ENCODE measurements around the gene KCNJ15.

DNA sequence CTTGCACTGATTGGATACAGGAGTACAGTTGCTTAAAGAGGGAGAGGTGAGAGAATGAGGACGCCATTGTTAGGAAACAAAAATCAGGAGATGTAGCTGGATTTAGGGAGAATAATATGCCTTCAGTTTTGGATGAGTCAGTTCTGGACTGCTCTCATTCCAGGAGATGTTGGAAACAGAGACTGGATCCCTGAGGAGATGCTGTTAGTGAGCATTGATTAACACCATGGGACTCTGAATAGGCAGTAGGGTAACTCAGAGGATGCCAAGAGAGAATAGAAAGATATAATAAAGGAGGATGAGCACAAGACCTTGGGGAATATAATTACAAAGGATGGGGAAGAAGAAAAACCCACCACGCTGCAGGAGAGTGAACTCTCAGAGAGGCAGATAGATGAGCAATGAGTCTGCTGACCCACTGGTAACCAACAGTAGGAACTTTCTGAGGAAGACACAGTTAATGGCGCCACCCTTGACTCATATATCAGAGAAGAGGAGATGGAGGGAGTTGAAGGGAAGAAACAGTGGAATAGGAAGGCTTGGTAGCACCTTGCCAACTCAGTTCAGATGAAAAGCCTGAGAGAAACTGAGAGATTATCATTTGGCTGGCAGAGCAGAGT, 10.5 kb downstream of the KCNJ15 start:
- TF ChIP-seq, protein P1, sequence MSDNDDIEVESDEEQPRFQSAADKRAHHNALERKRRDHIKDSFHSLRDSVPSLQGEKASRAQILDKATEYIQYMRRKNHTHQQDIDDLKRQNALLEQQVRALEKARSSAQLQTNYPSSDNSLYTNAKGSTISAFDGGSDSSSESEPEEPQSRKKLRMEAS (IDR thresholded peaks at IDR 0.05; ENCODE audit: low read depth, low read length), result no peak
- TF ChIP-seq, protein P2, sequence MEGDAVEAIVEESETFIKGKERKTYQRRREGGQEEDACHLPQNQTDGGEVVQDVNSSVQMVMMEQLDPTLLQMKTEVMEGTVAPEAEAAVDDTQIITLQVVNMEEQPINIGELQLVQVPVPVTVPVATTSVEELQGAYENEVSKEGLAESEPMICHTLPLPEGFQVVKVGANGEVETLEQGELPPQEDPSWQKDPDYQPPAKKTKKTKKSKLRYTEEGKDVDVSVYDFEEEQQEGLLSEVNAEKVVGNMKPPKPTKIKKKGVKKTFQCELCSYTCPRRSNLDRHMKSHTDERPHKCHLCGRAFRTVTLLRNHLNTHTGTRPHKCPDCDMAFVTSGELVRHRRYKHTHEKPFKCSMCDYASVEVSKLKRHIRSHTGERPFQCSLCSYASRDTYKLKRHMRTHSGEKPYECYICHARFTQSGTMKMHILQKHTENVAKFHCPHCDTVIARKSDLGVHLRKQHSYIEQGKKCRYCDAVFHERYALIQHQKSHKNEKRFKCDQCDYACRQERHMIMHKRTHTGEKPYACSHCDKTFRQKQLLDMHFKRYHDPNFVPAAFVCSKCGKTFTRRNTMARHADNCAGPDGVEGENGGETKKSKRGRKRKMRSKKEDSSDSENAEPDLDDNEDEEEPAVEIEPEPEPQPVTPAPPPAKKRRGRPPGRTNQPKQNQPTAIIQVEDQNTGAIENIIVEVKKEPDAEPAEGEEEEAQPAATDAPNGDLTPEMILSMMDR (IDR thresholded peaks at IDR 0.05; ENCODE audit: low read depth, low read length), result no peak
- TF ChIP-seq POLR2A (IDR thresholded peaks at IDR 0.05; ENCODE audit: extremely low read depth, insufficient read length), result no peak

Measured in NB4 (cell line).